Lower leg skin (tissue), 4 donors: ENCODE data around the gene CRYGC. TPM values are rescaled to one million over a fixed set of nuclear protein-coding genes. Genes with fewer than 3 reads are reported as not detected.
"Not testable (repeated sequence)": the region's sequence is repeated elsewhere in the genome, so short reads cannot be mapped to it uniquely, and the experiment has no call there.

ENCODE experiments used
- DNase-seq, 2 donors: peaks; one replicate each; pipeline ENCODE4 v3.0.0-alpha.2; 2019; ENCODE audit warnings: low spot score in 2 of 2
- H3K4me3 ChIP-seq: fragments of 200-600 bp; sonication (generic); 2 replicates; pipeline ENCODE4 v1.5.1; 2017; ENCODE audit warnings: mild to moderate bottlenecking, low read depth; ENCODE audit not compliant: poor library complexity, severe bottlenecking
- CTCF ChIP-seq, 3 donors: fragments of 450-650 bp; IDR thresholded peaks; one replicate each; pipeline ENCODE4 v1.5.1; 2016; ENCODE audit warnings: antibody characterized with exemption in 3 of 3, mild to moderate bottlenecking in 3 of 3, moderate library complexity in 2 of 3
- POLR2A ChIP-seq, 2 donors: fragments of 450-650 bp; IDR thresholded peaks; one replicate each; pipeline ENCODE4 v1.6.1; 2016 to 2017; ENCODE audit warnings: antibody characterized with exemption in 2 of 2, mild to moderate bottlenecking in 1 of 2, moderate library complexity in 1 of 2
- WGBS, 2 donors: methylation state at CpG; one replicate each; pipeline ENCODE4 v1.1.5; 2018; 5-methylcytosine and 5-hydroxymethylcytosine counted together
- intact Hi-C: fragments of 100-400 bp; cut with DNase I; formaldehyde crosslinking; loops from one replicate; pipeline ENCODE4 v1.15.0; 2023; ENCODE audit warnings: low total_unique reads
- total RNA-seq, 4 donors: library from RNA; depleted of rRNA; stranded (reverse); fragments of >200 nt; gene quantifications; one replicate each; pipeline ENCODE4 v1.1.0, GENCODE V29; 2016

CRYGC gene
- total RNA-seq, 4 donors from 2014 or later, result not detected

- H3K4me3 ChIP-seq, result no peak overlapping the region
- 69 to 74% methylated on average over 14 of the region's 14 CpGs for WGBS, 2 donors
- TF ChIP-seq CTCF (IDR thresholded peaks at IDR 0.05) (no peak), POLR2A (IDR thresholded peaks at IDR 0.05) (no peak)
- DNase-seq, result no peak
- intact Hi-C loops, result no loop called here
These were observed 13.5 kb upstream of the CRYGC start for GRCh38 chr2:208142925-208143799.

GRCh38 chr2:208142240-208142924, 12.8 kb upstream of the CRYGC start:
- DNase-seq, result no peak
- no peak for TF ChIP-seq POLR2A (IDR thresholded peaks at IDR 0.05)
- TF ChIP-seq CTCF (IDR thresholded peaks at IDR 0.05), result no peak
- intact Hi-C loops, result no loop called here
- no peak overlapping the region for H3K4me3 ChIP-seq
- WGBS, 2 donors, result 21 to 30% methylated on average over 8 of the region's 8 CpGs

- intact Hi-C loops, result no loop called here
- TF ChIP-seq CTCF (IDR thresholded peaks at IDR 0.05) (no peak), POLR2A (IDR thresholded peaks at IDR 0.05) (no peak)
- H3K4me3 ChIP-seq, result no peak overlapping the region
- 86 to 92% methylated on average over 18 of the region's 18 CpGs for WGBS, 2 donors
- no peak for DNase-seq
These were observed 9.8 kb upstream of the CRYGC start for GRCh38 chr2:208139447-208139846.

- DNase-seq, intact Hi-C loops, H3K4me3 ChIP-seq: not testable (repeated sequence)
- WGBS, 2 donors, result 88 to 91% methylated on average over 7 of the region's 7 CpGs
These were observed 8.7 kb upstream of the CRYGC start for GRCh38 chr2:208138334-208138733.

- no peak for DNase-seq
- intact Hi-C loops, result no loop called here
- 89 to 96% methylated on average over 2 of the region's 2 CpGs for WGBS, 2 donors
These were observed 7.1 kb upstream of the CRYGC start for GRCh38 chr2:208136716-208137094.

More at GRCh38 chr2:208136716-208137094, 7.1 kb upstream of the CRYGC start:
- no peak overlapping the region for H3K4me3 ChIP-seq
- TF ChIP-seq CTCF (IDR thresholded peaks at IDR 0.05) (no peak), POLR2A (IDR thresholded peaks at IDR 0.05) (no peak)
